B cell (primary cell): ENCODE results near the gene HNRNPAB.

Source experiments
- CTCF ChIP-seq: fragments of 200-600 bp; IDR thresholded peaks from one replicate; pipeline ENCODE4 v1.8.0; 2022; ENCODE audit warnings: antibody characterized with exemption, mild to moderate bottlenecking
- EZH2 ChIP-seq: IDR thresholded peaks from 2 replicates; pipeline ENCODE4 v1.6.1; 2012; ENCODE audit warnings: borderline replicate concordance, low read depth, mild to moderate bottlenecking, moderate library complexity, low read length; ENCODE audit not compliant: insufficient read depth, poor library complexity, severe bottlenecking

DNA sequence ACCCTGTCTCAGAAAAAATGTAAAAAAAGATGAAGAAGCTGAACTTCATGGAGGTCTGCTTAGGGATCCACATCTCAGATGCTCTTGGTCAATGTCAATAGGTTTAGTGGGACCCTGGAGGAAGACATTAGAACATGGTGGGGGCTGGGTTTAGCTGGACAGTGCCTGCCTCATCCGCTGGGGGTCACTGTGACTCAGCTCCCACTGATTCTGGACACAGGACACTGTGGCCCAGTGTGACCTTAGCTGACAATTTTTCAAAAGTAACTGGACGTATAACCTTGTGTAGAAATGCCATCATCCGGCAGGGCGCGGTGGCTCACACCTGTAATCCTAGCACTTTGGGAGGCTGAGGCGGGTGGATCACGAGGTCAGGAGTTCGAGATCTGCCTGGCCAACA lies 7.3 kb upstream of the HNRNPAB start:
- TF ChIP-seq CTCF (no peak), EZH2 (no peak)
